ENCODE measurements around the gene DAB1.

Gene DAB1

GRCh38 chr1:57186455-57186854 lies 237.4 kb downstream of the DAB1 start:
- TF ChIP-seq ZNF146 (tag by site-specific recombination; IDR thresholded peaks at IDR 0.05) (no peak), ZNF175 (tag by site-specific recombination; IDR thresholded peaks at IDR 0.05) (no peak), SETDB1 (IDR thresholded peaks at IDR 0.05; ENCODE audit: insufficient read length, low read length) (no peak), MYNN (tag by site-specific recombination; IDR thresholded peaks at IDR 0.05; ENCODE audit: borderline replicate concordance) (no peak), GLIS1 (tag by site-specific recombination; IDR thresholded peaks at IDR 0.05) (no peak), ZBTB26 (tag by site-specific recombination; optimal IDR thresholded peaks at IDR 0.05) (no peak), PRDM2 (tag by site-specific recombination; IDR thresholded peaks at IDR 0.05; ENCODE audit: borderline replicate concordance) (no peak), ZBTB1 (tag by site-specific recombination; IDR thresholded peaks at IDR 0.05) (no peak), ZNF174 (tag by site-specific recombination; IDR thresholded peaks at IDR 0.05) (no peak)
- H3K4me1 ChIP-seq (ENCODE audit: control insufficient read depth, insufficient read depth, low read length) = no peaks in the 10 kb centered on the region
- no peaks in the 10 kb centered on the region for H3K9me3 ChIP-seq (ENCODE audit: control insufficient read depth, insufficient read depth, low read depth, low read length)
- POLR2A ChIA-PET = no interaction called here
- no peak overlapping the region for H3K27ac ChIP-seq (ENCODE audit: extremely low read depth, low read depth, low read length)
- CTCF ChIA-PET = no interaction called here
- H3K36me3 ChIP-seq (ENCODE audit: control insufficient read depth in 2 of 2, insufficient read depth in 1 of 2, low read length in 2 of 2) = no peaks in the 10 kb centered on the region
- H3K4me3 ChIP-seq (ENCODE audit: low read depth, low read length) = no peak overlapping the region

- H3K4me1 ChIP-seq (ENCODE audit: control insufficient read depth, insufficient read depth, low read length) = no peaks in the 10 kb centered on the region
- no peaks in the 10 kb centered on the region for H3K9me3 ChIP-seq (ENCODE audit: control insufficient read depth, insufficient read depth, low read depth, low read length)
- no peak overlapping the region for H3K4me3 ChIP-seq (ENCODE audit: low read depth, low read length)
- CTCF ChIA-PET = no interaction called here
- 0 out of 2 replicates have a peak, but pooled peaks have one; percentile 11 for TF ChIP-seq ZNF341 (tag by site-specific recombination; IDR thresholded peaks at IDR 0.05; ENCODE audit: low read depth)
- TF ChIP-seq ZNF792 (tag by site-specific recombination; IDR thresholded peaks at IDR 0.05) = no peak
- TF ChIP-seq ZBTB7A (tag by site-specific recombination; IDR thresholded peaks at IDR 0.05; ENCODE audit: low read depth) = no peak
- H3K27ac ChIP-seq (ENCODE audit: extremely low read depth, low read depth, low read length) = no peak overlapping the region
- H3K36me3 ChIP-seq (ENCODE audit: control insufficient read depth in 2 of 2, insufficient read depth in 1 of 2, low read length in 2 of 2) = no peaks in the 10 kb centered on the region
- POLR2A ChIA-PET = no interaction called here
Observed at GRCh38 chr1:57179001-57179400, 244.9 kb downstream of the DAB1 start.

- TF ChIP-seq ZNF2 (tag by site-specific recombination; IDR thresholded peaks at IDR 0.05) = no peak
- no peak for TF ChIP-seq IKZF3 (tag by site-specific recombination; IDR thresholded peaks at IDR 0.05)
- ChIA-PET CTCF (no interaction called here), POLR2A (no interaction called here)
- Histone ChIP-seq H3K4me1 (ENCODE audit: control insufficient read depth, insufficient read depth, low read length) (no peaks in the 10 kb centered on the region), H3K36me3 (ENCODE audit: control insufficient read depth in 2 of 2, insufficient read depth in 1 of 2, low read length in 2 of 2) (no peaks in the 10 kb centered on the region), H3K27ac (ENCODE audit: extremely low read depth, low read depth, low read length) (no peak overlapping the region), H3K4me3 (ENCODE audit: low read depth, low read length) (no peak overlapping the region), H3K9me3 (ENCODE audit: control insufficient read depth, insufficient read depth, low read depth, low read length) (no peaks in the 10 kb centered on the region)
Observed at GRCh38 chr1:57175506-57175905, 248.4 kb downstream of the DAB1 start.
